HAP-1 (cell line): Measurements from ENCODE around the gene ADRM1.

ENCODE experiments used
- DNase-seq, 2 experiments: peaks; one replicate each; pipeline ENCODE4 v3.0.0-alpha.2; 2016 to 2020; ENCODE audit warnings: low spot score in 2 of 2
- H3K27me3 ChIP-seq: fragments of 250-450 bp; sonication (Bioruptor Pico); 2 replicates; pipeline ENCODE4 v1.5.1; 2020; ENCODE audit warnings: low read depth, mild to moderate bottlenecking, moderate library complexity
- H3K36me3 ChIP-seq: fragments of 250-450 bp; sonication (Bioruptor Pico); replicated peaks from 2 replicates; pipeline ENCODE4 v1.5.1; 2020; ENCODE audit warnings: mild to moderate bottlenecking
- H3K4me1 ChIP-seq: fragments of 250-450 bp; sonication (Bioruptor Pico); 2 replicates; pipeline ENCODE4 v1.5.1; 2020; ENCODE audit warnings: mild to moderate bottlenecking
- H3K4me3 ChIP-seq: fragments of 250-450 bp; sonication (Bioruptor Pico); 2 replicates; pipeline ENCODE4 v1.5.1; 2020; ENCODE audit warnings: mild to moderate bottlenecking, moderate library complexity
- H3K9me3 ChIP-seq: fragments of 250-450 bp; sonication (Bioruptor Pico); 2 replicates; pipeline ENCODE4 v1.5.1; 2020; ENCODE audit warnings: mild to moderate bottlenecking, moderate library complexity
- in situ Hi-C: fragments of 300-500 bp; cut with MboI; formaldehyde crosslinking; loops from 3 replicates; pipeline ENCODE4 v1.14.3; 2020; ENCODE audit warnings: low sequenced_read_pairs, inconsistent platforms, mixed read lengths

ADRM1 gene

DNA sequence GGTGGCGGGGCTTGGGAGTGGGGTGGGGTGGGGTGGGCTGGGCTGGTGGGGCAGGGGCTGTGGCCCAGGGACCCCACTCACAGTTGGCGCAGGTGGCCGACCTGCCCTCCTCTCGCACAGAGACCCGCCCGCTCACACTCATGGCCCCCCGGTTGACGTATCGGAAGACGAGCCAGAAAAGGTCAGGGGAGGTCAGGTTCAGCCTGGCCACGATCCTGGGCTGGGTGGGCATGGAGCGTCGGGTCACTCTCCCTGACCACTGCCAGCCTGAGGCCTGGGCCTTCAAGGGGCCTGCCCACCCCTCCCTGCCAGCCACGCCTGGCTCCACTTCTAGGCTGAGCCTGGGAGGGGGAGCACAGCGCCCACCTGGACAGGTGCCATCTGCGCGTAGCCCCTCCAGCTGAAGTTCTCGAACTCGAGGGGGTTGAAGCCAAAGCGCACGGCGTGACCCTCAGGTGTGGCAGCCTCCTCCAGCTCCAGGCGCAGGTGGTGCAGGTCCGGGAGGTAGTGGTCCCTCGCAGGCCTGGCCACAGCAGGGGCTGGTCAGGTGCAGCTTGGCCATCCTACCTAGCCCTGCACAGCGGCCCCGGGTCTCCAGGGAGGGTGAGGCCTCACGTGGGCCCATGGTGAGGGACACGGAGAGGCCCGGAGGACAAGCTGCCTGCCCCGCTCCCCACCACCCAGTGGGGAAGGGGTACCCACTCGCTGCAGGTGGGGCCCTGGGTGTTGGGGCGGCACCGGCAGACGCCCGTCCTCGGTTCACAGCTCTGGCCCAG is 31.2 kb downstream of the ADRM1 start:
- H3K4me3 ChIP-seq: no peak overlapping the region
- in situ Hi-C loops: no loop called here
- no peak for DNase-seq
- H3K27me3 ChIP-seq: no peaks in the 10 kb centered on the region
- peaks cover 52% of the 10 kb centered on the region for H3K36me3 ChIP-seq
- H3K9me3 ChIP-seq: no peaks in the 10 kb centered on the region
- H3K4me1 ChIP-seq: no peaks in the 10 kb centered on the region

DNA sequence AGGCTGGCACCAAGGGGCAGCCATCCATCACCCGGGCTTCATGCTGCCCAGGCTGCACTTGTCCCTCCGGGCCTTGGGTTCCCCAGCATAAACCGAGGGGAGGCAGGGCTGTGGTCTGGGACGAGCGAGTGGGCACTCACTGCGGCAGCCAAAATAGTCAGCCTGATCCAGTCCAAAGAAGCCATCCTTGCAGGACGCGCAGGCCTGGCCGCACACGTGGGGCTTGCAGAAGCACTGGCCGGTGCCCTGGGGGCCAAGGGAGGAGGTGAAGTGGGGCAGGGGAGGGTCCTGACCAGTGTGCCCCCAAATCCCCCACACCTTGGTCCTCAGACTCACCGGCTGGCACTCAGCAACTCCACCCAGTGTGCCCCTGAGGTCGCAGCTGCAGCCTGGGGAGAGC is 32.1 kb downstream of the ADRM1 start:
- no peak for DNase-seq
- in situ Hi-C loops: no loop called here
- peaks cover 49% of the 10 kb centered on the region for H3K36me3 ChIP-seq

GRCh38 chr20:62335532-62335931 is 32.7 kb downstream of the ADRM1 start:
- Histone ChIP-seq H3K36me3 (peaks cover 46% of the 10 kb centered on the region), H3K27me3 (no peaks in the 10 kb centered on the region), H3K9me3 (no peaks in the 10 kb centered on the region), H3K4me1 (no peaks in the 10 kb centered on the region), H3K4me3 (no peak overlapping the region)
- in situ Hi-C loops: no loop called here
- DNase-seq: no peak

More for the DNA sequence above, 32.1 kb downstream of the ADRM1 start:
- H3K4me1 ChIP-seq: no peaks in the 10 kb centered on the region
- H3K27me3 ChIP-seq: no peaks in the 10 kb centered on the region
- no peak overlapping the region for H3K4me3 ChIP-seq
- H3K9me3 ChIP-seq: no peaks in the 10 kb centered on the region

GRCh38 chr20:62336329-62336728 is 33.5 kb downstream of the ADRM1 start:
- no peaks in the 10 kb centered on the region for H3K9me3 ChIP-seq
- no peak overlapping the region for H3K4me3 ChIP-seq
- DNase-seq: no peak
- in situ Hi-C loops: no loop called here
- no peaks in the 10 kb centered on the region for H3K4me1 ChIP-seq
- peaks cover 48% of the 10 kb centered on the region for H3K36me3 ChIP-seq
- no peaks in the 10 kb centered on the region for H3K27me3 ChIP-seq

DNA sequence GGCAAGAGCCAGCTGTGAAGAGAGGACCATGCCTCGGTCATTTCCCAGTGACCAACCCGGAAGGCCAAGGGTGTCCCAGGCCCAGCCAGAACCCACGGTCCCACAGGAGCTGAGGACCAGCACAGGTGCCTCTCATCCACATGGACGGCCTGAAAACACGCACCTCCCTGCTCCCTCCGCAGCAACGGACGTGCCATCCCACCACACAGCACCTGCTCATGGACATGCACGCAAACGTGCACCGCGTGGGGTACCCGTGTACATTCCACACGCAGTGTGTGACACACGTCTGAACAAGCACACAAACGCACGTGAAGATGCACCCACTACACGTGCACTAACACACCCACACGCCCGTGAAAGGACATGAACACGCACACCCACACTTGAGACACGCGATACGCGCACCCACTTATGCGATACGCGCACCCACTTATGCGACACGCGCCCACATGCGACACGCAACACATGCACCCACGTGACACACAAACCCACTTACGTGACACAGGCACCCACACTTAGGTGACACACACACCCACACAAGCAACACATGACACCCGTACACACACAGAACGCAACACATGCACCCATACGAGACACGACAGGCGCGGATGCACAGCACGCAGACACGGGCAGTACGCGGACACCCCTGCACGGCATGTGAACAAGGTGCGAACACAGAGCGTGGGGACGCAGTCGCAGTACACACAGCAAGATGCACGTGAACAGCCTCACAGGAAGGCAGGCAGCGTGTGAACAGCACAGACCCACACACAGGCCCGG is 34.2 kb downstream of the ADRM1 start:
- in situ Hi-C loops: no loop called here
- no peaks in the 10 kb centered on the region for H3K27me3 ChIP-seq
- no peaks in the 10 kb centered on the region for H3K9me3 ChIP-seq
- DNase-seq: no peak
- H3K36me3 ChIP-seq: peaks cover 46% of the 10 kb centered on the region
- no peak overlapping the region for H3K4me3 ChIP-seq
- no peaks in the 10 kb centered on the region for H3K4me1 ChIP-seq

DNA sequence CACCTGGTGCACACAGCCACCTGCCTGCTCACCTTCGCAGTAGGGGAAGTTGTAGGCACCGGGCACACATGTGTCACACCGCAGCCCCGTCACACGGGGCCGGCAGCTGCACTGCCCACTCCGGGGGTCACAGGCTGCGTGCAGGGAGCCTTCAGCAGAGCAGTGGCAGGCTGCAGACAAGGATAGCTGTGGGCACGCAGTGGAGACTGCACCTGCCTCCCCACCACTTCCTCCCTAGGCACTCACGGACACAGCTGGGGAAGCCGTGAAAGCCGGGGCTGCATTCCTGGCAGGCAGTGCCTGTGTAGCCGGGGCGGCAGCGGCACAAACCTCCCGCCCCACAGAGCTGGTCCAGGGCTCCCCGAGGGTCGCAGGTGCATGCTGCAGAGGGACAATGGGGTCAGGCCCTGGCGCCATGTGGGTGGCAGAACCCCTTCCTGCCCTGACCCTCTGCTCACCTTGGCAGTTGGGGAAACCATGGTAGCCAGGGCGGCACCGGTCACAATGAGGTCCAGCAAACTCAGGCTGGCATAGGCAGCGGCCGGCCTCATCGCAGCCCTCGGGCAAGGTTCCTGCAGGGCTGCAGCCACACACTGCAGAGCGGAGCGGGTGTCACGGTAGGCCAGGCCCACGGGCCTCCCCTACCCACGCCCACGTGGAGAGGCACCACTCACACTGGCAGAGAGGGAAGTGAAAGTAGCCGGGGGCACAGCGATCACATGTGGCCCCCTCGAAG is 34.9 kb downstream of the ADRM1 start:
- Histone ChIP-seq H3K9me3 (no peaks in the 10 kb centered on the region), H3K36me3 (peaks cover 40% of the 10 kb centered on the region), H3K27me3 (no peaks in the 10 kb centered on the region), H3K4me1 (no peaks in the 10 kb centered on the region), H3K4me3 (no peak overlapping the region)
- in situ Hi-C loops: no loop called here
- DNase-seq: no peak

- no peak for DNase-seq
- in situ Hi-C loops: no loop called here
- Histone ChIP-seq H3K9me3 (no peaks in the 10 kb centered on the region), H3K36me3 (peaks cover 36% of the 10 kb centered on the region), H3K27me3 (no peaks in the 10 kb centered on the region), H3K4me3 (no peak overlapping the region), H3K4me1 (no peaks in the 10 kb centered on the region)
Measured at GRCh38 chr20:62338294-62338620, 35.5 kb downstream of the ADRM1 start.

- Histone ChIP-seq H3K27me3 (no peaks in the 10 kb centered on the region), H3K4me3 (no peak overlapping the region), H3K4me1 (no peaks in the 10 kb centered on the region), H3K36me3 (peaks cover 40% of the 10 kb centered on the region), H3K9me3 (no peaks in the 10 kb centered on the region)
- in situ Hi-C loops: no loop called here
- DNase-seq: no peak
Measured at GRCh38 chr20:62339647-62340062, 36.9 kb downstream of the ADRM1 start.

GRCh38 chr20:62342910-62343309 is 40.1 kb downstream of the ADRM1 start:
- H3K36me3 ChIP-seq: peaks cover 43% of the 10 kb centered on the region
- in situ Hi-C loops: no loop called here
- H3K4me1 ChIP-seq: no peaks in the 10 kb centered on the region
- no peaks in the 10 kb centered on the region for H3K9me3 ChIP-seq
- no peaks in the 10 kb centered on the region for H3K27me3 ChIP-seq
- DNase-seq: peak in 1 of 2 experiments; percentile 33
- no peak overlapping the region for H3K4me3 ChIP-seq

DNA sequence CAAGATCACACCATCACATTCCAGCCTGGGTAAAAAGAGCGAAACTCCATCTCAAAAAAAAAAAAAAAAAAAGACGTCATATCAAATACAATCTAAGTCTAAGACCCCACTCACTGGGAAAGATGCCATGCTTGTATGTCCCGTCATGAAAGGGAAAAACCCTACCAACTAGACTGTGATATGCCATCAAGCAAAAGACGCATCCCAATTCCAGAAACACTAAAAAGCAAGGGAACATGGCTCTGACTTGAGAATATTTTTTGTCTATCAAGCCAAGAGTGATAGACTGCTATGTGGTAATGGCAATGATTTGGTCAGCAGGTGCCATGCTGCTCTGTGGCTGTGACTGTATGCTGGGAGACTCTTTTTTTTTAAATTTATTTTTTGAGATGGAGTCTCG is 41.3 kb downstream of the ADRM1 start:
- Histone ChIP-seq H3K4me3 (no peak overlapping the region), H3K9me3 (no peaks in the 10 kb centered on the region), H3K27me3 (no peaks in the 10 kb centered on the region), H3K36me3 (peaks cover 36% of the 10 kb centered on the region), H3K4me1 (no peaks in the 10 kb centered on the region)
- DNase-seq: no peak
- in situ Hi-C loops: no loop called here

DNA sequence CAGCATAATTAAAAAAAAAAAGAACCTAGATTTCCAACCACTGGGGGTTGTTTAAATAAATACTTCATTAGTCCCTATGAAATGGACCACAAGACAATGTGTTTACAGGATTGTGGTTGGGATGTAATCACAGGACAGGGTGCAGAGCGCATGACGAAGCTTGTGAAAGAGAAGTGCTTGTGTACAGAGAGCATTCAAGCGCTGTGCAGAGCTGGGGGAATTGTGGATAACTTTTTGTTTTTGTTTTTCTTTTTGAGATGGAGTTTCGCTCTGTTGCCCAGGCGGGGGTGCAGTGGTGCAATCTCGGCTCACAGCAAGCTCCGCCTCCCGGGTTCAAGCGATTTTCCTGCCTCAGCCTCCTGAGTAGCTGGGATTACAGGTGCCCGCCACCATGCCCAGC is 42.0 kb downstream of the ADRM1 start:
- no peak overlapping the region for H3K4me3 ChIP-seq
- in situ Hi-C loops: no loop called here
- no peak for DNase-seq
- H3K4me1 ChIP-seq: no peaks in the 10 kb centered on the region
- peaks cover 35% of the 10 kb centered on the region for H3K36me3 ChIP-seq
- H3K27me3 ChIP-seq: no peaks in the 10 kb centered on the region
- H3K9me3 ChIP-seq: no peaks in the 10 kb centered on the region

GRCh38 chr20:62345681-62346370 is 43.0 kb downstream of the ADRM1 start:
- Histone ChIP-seq H3K4me1 (no peaks in the 10 kb centered on the region), H3K27me3 (no peaks in the 10 kb centered on the region), H3K9me3 (no peaks in the 10 kb centered on the region), H3K4me3 (no peak overlapping the region), H3K36me3 (peaks cover 33% of the 10 kb centered on the region)
- DNase-seq: no peak
- in situ Hi-C loops: no loop called here

- H3K4me3 ChIP-seq: no peak overlapping the region
Measured at GRCh38 chr20:62346398-62347150, 43.8 kb downstream of the ADRM1 start.

More at GRCh38 chr20:62346398-62347150, 43.8 kb downstream of the ADRM1 start:
- Histone ChIP-seq H3K4me1 (no peaks in the 10 kb centered on the region), H3K36me3 (peaks cover 34% of the 10 kb centered on the region), H3K9me3 (no peaks in the 10 kb centered on the region), H3K27me3 (no peaks in the 10 kb centered on the region)
- in situ Hi-C loops: no loop called here
- DNase-seq: no peak
